CD4-positive, alpha-beta T cell treated with Interleukin-15 for 1 hour (primary cell): ENCODE results near the gene PANK1.
A peak's percentile ranks its signal among the peaks of the same experiment; 100 is the strongest.

Source experiments
- DNase-seq: peaks from one replicate; pipeline ENCODE4 v3.0.0-alpha.2; 2020

PANK1 gene

GRCh38 chr10:89644967-89645741, at the start of gene PANK1:
TSS of gene PANK1 (minus strand) at chr10:89645242. CDS start at chr10:89644891, 351 bp downstream.
- peak; percentile 59 for DNase-seq

GRCh38 chr10:89693176-89693575, 48.1 kb upstream of the PANK1 start:
- no peak for DNase-seq

GRCh38 chr10:89692416-89692815, 47.4 kb upstream of the PANK1 start:
- no peak for DNase-seq

GRCh38 chr10:89690027-89690426, 45.0 kb upstream of the PANK1 start:
- DNase-seq = no peak

GRCh38 chr10:89685936-89686335, 40.9 kb upstream of the PANK1 start:
- DNase-seq = no peak

GRCh38 chr10:89684604-89685003, 39.6 kb upstream of the PANK1 start:
- DNase-seq = no peak

GRCh38 chr10:89683883-89684282, 38.8 kb upstream of the PANK1 start:
- no peak for DNase-seq

GRCh38 chr10:89679986-89680385, 34.9 kb upstream of the PANK1 start:
- no peak for DNase-seq

GRCh38 chr10:89677341-89677740, 32.3 kb upstream of the PANK1 start:
- no peak for DNase-seq

GRCh38 chr10:89670926-89671325, 25.9 kb upstream of the PANK1 start:
- no peak for DNase-seq

- DNase-seq = no peak
Observed at GRCh38 chr10:89669985-89670384, 24.9 kb upstream of the PANK1 start.

- no peak for DNase-seq
Observed at GRCh38 chr10:89668386-89669071, 23.5 kb upstream of the PANK1 start.

- no peak for DNase-seq
Observed at GRCh38 chr10:89666138-89666537, 21.1 kb upstream of the PANK1 start.

GRCh38 chr10:89665302-89665701, 20.3 kb upstream of the PANK1 start:
- DNase-seq = no peak

- DNase-seq = no peak
Observed at GRCh38 chr10:89664203-89664602, 19.2 kb upstream of the PANK1 start.

- no peak for DNase-seq
Observed at GRCh38 chr10:89663144-89663543, 18.1 kb upstream of the PANK1 start.

- DNase-seq = no peak
Observed at GRCh38 chr10:89662596-89662995, 17.6 kb upstream of the PANK1 start.

- no peak for DNase-seq
Observed at GRCh38 chr10:89659143-89660131, 14.4 kb upstream of the PANK1 start.

- DNase-seq = no peak
Observed at GRCh38 chr10:89657302-89657701, 12.3 kb upstream of the PANK1 start.

GRCh38 chr10:89655722-89656121, 10.7 kb upstream of the PANK1 start:
- DNase-seq = no peak

GRCh38 chr10:89653410-89653869, 8.4 kb upstream of the PANK1 start:
- DNase-seq = no peak

- no peak for DNase-seq
Observed at GRCh38 chr10:89652806-89653370, 7.8 kb upstream of the PANK1 start.
